Mucosa of descending colon (tissue), 3 donors: ENCODE measurements around the gene TELO2. TPM values are rescaled to one million over a fixed set of nuclear protein-coding genes. Genes with fewer than 3 reads are reported as not detected.

Source experiments
- ATAC-seq: fragments of 200-7000 bp; cut with Tn5 transposase; one replicate; pipeline ENCODE4 v1.9.1; 2020; ENCODE audit warnings: mild to moderate bottlenecking, moderate library complexity
- DNase-seq, 3 donors: peaks; one replicate each; pipeline ENCODE4 v3.0.0-alpha.2; 2020
- H3K36me3 ChIP-seq: fragments of 200-600 bp; one replicate; pipeline ENCODE4 v1.8.0; 2021; ENCODE audit warnings: low read depth, mild to moderate bottlenecking
- H3K4me1 ChIP-seq: fragments of 200-600 bp; one replicate; pipeline ENCODE4 v1.8.0; 2021; ENCODE audit warnings: low read depth, mild to moderate bottlenecking
- H3K4me3 ChIP-seq: fragments of 200-600 bp; one replicate; pipeline ENCODE4 v1.8.0; 2021; ENCODE audit warnings: mild to moderate bottlenecking
- H3K9me3 ChIP-seq: fragments of 200-600 bp; one replicate; pipeline ENCODE4 v1.8.0; 2021; ENCODE audit warnings: mild to moderate bottlenecking
- intact Hi-C, 2 donors: fragments of 100-400 bp; cut with DNase I in 1 of 2; cut with micrococcal nuclease in 1 of 2; formaldehyde crosslinking; loops; one replicate each; pipeline versions ENCODE4 v1.11.0 to v1.11.1; 2022; cut with DNase I, micrococcal nuclease
- total RNA-seq, 3 donors: library from RNA; stranded (reverse); fragmentation: NEBNext Ultra II Directional in 2 of 3; extraction: Animal tissue kit (Norgen Biotek cat#: 25700) in 2 of 3; gene quantifications; one replicate each; pipeline versions ENCODE4 v1.2.1 to v1.2.4, GENCODE V29; 2021 to 2023
- TF ChIP-seq, protein P1 (sequence below): fragments of 200-600 bp; IDR thresholded peaks from one replicate; pipeline ENCODE4 v1.8.0; 2022; ENCODE audit warnings: antibody characterized with exemption, mild to moderate bottlenecking
- donor health status: DM: no; HTN: no; CAD: no; lungs with moderate emphysema.
- donor health status: DM: no; HTN: no; CAD: no.
- donor health status: DM: no; HTN: yes; CAD: no.

The TELO2 gene
- total RNA-seq, 3 donors from 2014 or later, result 32.2 to 41.6 (median 37.8) TPM

DNA sequence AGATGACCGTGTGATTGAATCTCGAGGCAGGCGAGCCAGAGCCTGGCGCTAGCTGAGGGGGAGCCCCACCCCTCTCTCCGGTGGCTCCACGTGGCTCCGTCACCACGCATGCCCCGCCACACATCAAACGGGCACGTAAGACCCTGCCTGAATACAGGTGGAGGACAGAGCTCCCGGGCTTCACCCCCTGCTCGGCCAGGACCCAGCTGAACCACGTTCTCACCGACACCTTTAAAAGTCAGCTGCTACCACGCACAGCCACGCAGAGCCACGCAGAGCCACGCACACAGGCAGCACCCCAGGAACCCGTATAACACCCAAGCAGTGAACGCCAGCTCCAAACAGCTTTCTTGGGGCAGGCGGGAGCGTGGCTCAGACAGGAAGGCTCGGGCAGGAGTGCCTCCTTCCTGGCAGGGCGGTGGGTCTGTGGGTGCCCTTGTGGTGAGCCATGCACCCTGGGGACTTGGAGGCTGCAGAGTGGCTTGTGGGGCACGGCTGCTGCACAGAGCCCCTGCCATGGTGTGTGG is 44.7 kb downstream of the TELO2 start:
- TF ChIP-seq, protein P1, sequence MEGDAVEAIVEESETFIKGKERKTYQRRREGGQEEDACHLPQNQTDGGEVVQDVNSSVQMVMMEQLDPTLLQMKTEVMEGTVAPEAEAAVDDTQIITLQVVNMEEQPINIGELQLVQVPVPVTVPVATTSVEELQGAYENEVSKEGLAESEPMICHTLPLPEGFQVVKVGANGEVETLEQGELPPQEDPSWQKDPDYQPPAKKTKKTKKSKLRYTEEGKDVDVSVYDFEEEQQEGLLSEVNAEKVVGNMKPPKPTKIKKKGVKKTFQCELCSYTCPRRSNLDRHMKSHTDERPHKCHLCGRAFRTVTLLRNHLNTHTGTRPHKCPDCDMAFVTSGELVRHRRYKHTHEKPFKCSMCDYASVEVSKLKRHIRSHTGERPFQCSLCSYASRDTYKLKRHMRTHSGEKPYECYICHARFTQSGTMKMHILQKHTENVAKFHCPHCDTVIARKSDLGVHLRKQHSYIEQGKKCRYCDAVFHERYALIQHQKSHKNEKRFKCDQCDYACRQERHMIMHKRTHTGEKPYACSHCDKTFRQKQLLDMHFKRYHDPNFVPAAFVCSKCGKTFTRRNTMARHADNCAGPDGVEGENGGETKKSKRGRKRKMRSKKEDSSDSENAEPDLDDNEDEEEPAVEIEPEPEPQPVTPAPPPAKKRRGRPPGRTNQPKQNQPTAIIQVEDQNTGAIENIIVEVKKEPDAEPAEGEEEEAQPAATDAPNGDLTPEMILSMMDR, result no peak
- no peaks in the 10 kb centered on the region for H3K36me3 ChIP-seq
- ATAC-seq, result no peak
- peak in 1 of 3 donors; percentile 39 for DNase-seq
- no peaks in the 10 kb centered on the region for H3K9me3 ChIP-seq
- intact Hi-C loops, result no loop called here
- no peaks in the 10 kb centered on the region for H3K4me1 ChIP-seq
- no peak overlapping the region for H3K4me3 ChIP-seq

DNA sequence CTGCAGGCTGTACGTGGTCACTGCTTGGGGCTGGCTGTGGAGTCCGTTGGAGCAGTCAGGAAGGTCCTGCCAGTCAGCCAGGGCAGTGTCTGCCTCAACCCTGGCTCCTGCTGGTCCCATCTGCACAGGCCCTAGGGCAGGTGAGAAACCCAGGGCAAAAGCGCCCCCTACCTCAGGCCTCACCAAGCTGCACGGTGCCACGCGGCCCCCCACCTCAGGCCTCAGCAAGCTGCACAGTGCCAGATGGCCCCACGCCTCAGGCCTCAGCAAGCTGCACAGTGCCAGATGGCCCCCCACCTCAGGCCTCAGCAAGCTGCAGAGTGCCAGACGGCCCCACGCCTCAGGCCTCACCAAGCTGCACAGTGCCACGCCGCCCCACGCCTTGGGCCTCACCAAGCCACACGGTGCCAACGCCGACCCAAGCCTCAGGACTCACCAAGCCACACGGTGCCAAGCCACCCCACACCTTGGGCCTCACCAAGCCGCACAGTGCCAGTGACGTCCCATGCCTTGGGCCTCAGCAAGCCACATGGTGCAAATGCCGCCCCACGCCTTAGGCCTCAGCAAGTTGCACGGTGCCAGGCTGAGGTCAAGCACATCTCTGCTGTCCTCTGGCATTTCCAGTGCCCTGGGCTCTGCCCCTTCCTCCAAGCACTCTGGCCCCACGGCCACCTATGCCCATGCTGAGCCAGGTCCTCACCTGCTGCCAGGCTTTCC is 45.8 kb downstream of the TELO2 start:
- H3K4me3 ChIP-seq, result no peak overlapping the region
- peak; percentile 8 for ATAC-seq

DNA sequence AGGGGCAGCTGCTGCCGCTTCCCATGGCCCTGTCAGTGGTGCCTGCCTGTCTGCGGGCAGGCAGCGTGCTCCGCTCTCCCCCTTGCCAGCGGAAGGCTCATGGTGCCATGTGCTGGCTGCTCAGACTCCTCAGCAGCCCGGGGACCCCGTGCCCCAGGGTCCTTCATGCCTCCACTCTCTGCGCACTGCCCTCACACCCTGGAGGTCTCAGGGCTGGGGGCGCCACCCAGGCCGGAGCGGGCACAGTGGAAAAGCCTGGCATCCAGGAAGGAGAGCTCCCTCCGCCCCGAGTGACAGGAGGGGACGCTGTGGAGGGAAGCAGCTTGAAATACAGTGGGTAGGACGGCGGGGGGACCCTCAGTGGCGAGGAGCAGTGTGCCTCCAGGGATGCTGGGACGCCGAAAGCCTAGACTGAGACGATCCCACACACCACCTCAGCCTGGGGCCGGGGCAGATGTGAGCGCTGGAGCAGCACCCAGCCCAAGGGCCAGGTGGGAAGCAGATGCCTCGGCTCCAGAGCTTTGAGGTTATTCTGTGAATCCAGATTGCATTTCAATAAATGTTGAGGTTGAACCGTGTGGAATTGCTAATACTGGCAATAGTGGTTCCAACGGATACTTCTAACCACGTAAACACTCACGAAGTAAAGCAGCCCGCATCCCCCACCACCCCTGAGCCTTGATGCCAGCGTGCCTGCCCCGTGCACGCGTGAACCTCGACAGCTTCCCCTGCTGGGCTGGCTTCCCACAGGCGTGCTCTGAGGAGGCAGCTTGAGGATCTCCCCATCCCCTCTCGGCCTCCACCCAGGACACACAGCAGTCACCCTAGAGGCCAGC is 46.8 kb downstream of the TELO2 start:
- no peak overlapping the region for H3K4me3 ChIP-seq
- no peaks in the 10 kb centered on the region for H3K9me3 ChIP-seq
- TF ChIP-seq, protein P1, result no peak
- no peaks in the 10 kb centered on the region for H3K36me3 ChIP-seq
- DNase-seq, result no peak
- peaks cover 2% of the 10 kb centered on the region for H3K4me1 ChIP-seq
- intact Hi-C loops, result no loop called here
- ATAC-seq, result no peak

More for the DNA sequence above, 45.8 kb downstream of the TELO2 start:
- DNase-seq, result no peak
- Histone ChIP-seq H3K4me1 (peaks cover 2% of the 10 kb centered on the region), H3K9me3 (no peaks in the 10 kb centered on the region), H3K36me3 (no peaks in the 10 kb centered on the region)
- intact Hi-C loops, result no loop called here
- TF ChIP-seq, protein P1, result no peak

DNA sequence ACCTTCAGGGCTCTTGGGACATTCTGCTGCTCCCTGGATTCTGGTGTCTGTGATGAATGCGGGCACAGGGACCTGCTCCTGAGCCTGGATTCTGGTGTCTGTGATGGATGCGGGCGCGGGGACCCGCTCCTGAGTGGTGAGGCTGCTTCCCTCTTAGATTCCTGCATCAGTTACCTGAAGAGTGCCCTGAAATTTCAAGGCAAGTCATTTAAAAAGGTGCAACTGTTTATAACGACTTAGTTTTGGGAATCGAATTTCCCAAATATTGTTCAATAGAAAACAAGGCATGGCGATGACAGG is 47.3 kb downstream of the TELO2 start:
- no peak for ATAC-seq
- TF ChIP-seq, protein P1, result no peak
- H3K4me1 ChIP-seq, result peaks cover 2% of the 10 kb centered on the region

DNA sequence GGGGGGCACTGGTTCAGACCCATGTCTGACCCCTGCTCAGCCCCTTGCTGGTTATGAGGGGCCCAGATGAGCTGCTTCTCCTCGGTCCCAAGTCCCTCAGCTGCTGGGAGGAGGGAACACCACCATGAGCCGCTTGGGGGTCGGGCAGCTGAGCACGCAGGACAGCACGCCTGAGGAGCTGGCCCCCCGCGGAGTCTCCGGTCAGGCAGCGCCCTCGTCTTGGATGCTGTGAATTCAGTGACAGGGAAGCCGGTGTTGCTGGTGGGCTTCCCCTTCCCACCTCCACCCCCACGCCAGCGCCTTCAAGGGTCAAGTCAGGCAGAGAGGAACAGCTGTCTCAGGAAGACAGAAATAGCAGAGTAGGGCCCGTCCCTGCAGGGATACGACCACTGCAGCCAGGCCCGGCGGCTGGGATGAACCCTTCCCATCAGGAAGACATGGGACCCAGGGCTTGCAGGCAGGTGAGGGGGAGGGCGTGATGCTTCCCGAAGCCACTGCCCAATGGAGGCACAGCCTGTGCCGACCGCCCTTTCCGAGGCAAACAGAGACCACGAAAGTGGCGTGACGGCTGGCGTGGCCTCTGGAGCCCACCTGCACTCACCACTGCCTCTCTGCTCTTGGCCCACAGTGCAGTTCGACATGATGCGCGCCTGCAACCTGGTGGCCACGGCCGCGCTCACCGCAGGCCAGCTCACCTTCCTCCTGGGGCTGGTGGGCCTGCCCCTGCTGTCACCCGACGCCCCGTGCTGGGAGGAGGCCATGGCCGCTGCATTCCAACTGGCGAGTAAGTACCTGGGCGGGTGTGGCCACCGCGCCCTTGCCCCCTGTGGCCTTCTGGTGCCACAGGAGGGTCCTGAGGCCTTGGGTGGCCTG is 48.4 kb downstream of the TELO2 start:
- no peak overlapping the region for H3K4me3 ChIP-seq
- peaks cover 2% of the 10 kb centered on the region for H3K4me1 ChIP-seq
- intact Hi-C loops, result no loop called here
- no peaks in the 10 kb centered on the region for H3K36me3 ChIP-seq
- TF ChIP-seq, protein P1, result no peak
- ATAC-seq (no peak), DNase-seq (no peak)
- no peaks in the 10 kb centered on the region for H3K9me3 ChIP-seq

More for the DNA sequence above, 47.3 kb downstream of the TELO2 start:
- intact Hi-C loops, result no loop called here
- no peak overlapping the region for H3K4me3 ChIP-seq
- no peaks in the 10 kb centered on the region for H3K9me3 ChIP-seq
- H3K36me3 ChIP-seq, result no peaks in the 10 kb centered on the region
- peak in 1 of 3 donors; percentile 31 for DNase-seq
